ENCODE data around the gene TNS3. TPM values are rescaled to one million over a fixed set of nuclear protein-coding genes. Genes with fewer than 3 reads are reported as not detected.

The TNS3 gene
- total RNA-seq, 2 experiments from 2014 or later = 0.12 to 0.52 TPM

GRCh38 chr7:47580175-47580706 lies 1.7 kb downstream of the TNS3 start:
- no peak for DNase-seq
- peaks cover 8% of the 10 kb centered on the region for H3K4me1 Mint-ChIP-seq
- peaks cover 45% of the 10 kb centered on the region for H3K27me3 Mint-ChIP-seq
- H3K4me3 Mint-ChIP-seq = no peak overlapping the region
- H3K36me3 Mint-ChIP-seq = no peaks in the 10 kb centered on the region
- H3K9me3 Mint-ChIP-seq = peaks cover under 1% of the 10 kb centered on the region
- no peak overlapping the region for H3K27ac Mint-ChIP-seq

GRCh38 chr7:47579458-47579857 lies 2.5 kb downstream of the TNS3 start:
- H3K36me3 Mint-ChIP-seq = no peaks in the 10 kb centered on the region
- no peak for DNase-seq
- H3K4me1 Mint-ChIP-seq = peaks cover 8% of the 10 kb centered on the region
- H3K27me3 Mint-ChIP-seq = peaks cover 45% of the 10 kb centered on the region
- no peaks in the 10 kb centered on the region for H3K9me3 Mint-ChIP-seq
- no peak overlapping the region for H3K4me3 Mint-ChIP-seq
- H3K27ac Mint-ChIP-seq = no peak overlapping the region

- peaks cover 8% of the 10 kb centered on the region for H3K4me1 Mint-ChIP-seq
- H3K27me3 Mint-ChIP-seq = peaks cover 44% of the 10 kb centered on the region
- H3K27ac Mint-ChIP-seq = peak overlapping the region; percentile 52
- H3K4me3 Mint-ChIP-seq = no peak overlapping the region
- DNase-seq = no peak
- no peaks in the 10 kb centered on the region for H3K36me3 Mint-ChIP-seq
- H3K9me3 Mint-ChIP-seq = no peaks in the 10 kb centered on the region
Measured at GRCh38 chr7:47578579-47579270, 3.2 kb downstream of the TNS3 start.

- peaks cover 8% of the 10 kb centered on the region for H3K4me1 Mint-ChIP-seq
- no peak for DNase-seq
- H3K27ac Mint-ChIP-seq = no peak overlapping the region
Measured at GRCh38 chr7:47577321-47577919, 4.5 kb downstream of the TNS3 start.

GRCh38 chr7:47576866-47577306 lies 5.0 kb downstream of the TNS3 start:
- Mint-ChIP-seq H3K4me1 (peaks cover 8% of the 10 kb centered on the region), H3K27ac (no peak overlapping the region), H3K4me3 (no peak overlapping the region), H3K27me3 (peaks cover 27% of the 10 kb centered on the region), H3K36me3 (no peaks in the 10 kb centered on the region), H3K9me3 (no peaks in the 10 kb centered on the region)
- no peak for DNase-seq

More at GRCh38 chr7:47577321-47577919, 4.5 kb downstream of the TNS3 start:
- Mint-ChIP-seq H3K27me3 (peaks cover 31% of the 10 kb centered on the region), H3K4me3 (no peak overlapping the region), H3K9me3 (no peaks in the 10 kb centered on the region), H3K36me3 (no peaks in the 10 kb centered on the region)

- Mint-ChIP-seq H3K4me1 (peaks cover 9% of the 10 kb centered on the region), H3K27me3 (peaks cover 23% of the 10 kb centered on the region), H3K27ac (no peak overlapping the region), H3K36me3 (no peaks in the 10 kb centered on the region), H3K4me3 (no peak overlapping the region), H3K9me3 (no peaks in the 10 kb centered on the region)
- no peak for DNase-seq
Measured at GRCh38 chr7:47576031-47576865, 5.7 kb downstream of the TNS3 start.

GRCh38 chr7:47574482-47575329 lies 7.2 kb downstream of the TNS3 start:
- H3K27me3 Mint-ChIP-seq = peaks cover 15% of the 10 kb centered on the region
- no peak for DNase-seq
- no peak overlapping the region for H3K27ac Mint-ChIP-seq
- H3K36me3 Mint-ChIP-seq = no peaks in the 10 kb centered on the region
- peaks cover 10% of the 10 kb centered on the region for H3K4me1 Mint-ChIP-seq
- no peaks in the 10 kb centered on the region for H3K9me3 Mint-ChIP-seq
- no peak overlapping the region for H3K4me3 Mint-ChIP-seq

GRCh38 chr7:47573758-47574481 lies 8.0 kb downstream of the TNS3 start:
- Mint-ChIP-seq H3K4me3 (no peak overlapping the region), H3K27ac (no peak overlapping the region), H3K4me1 (peaks cover 8% of the 10 kb centered on the region), H3K36me3 (no peaks in the 10 kb centered on the region), H3K27me3 (peaks cover 11% of the 10 kb centered on the region), H3K9me3 (no peaks in the 10 kb centered on the region)
- no peak for DNase-seq

- no peak for DNase-seq
- Mint-ChIP-seq H3K27ac (no peak overlapping the region), H3K36me3 (no peaks in the 10 kb centered on the region), H3K9me3 (no peaks in the 10 kb centered on the region), H3K27me3 (peaks cover 10% of the 10 kb centered on the region), H3K4me3 (no peak overlapping the region), H3K4me1 (peaks cover 3% of the 10 kb centered on the region)
Measured at GRCh38 chr7:47572939-47573757, 8.8 kb downstream of the TNS3 start.

- H3K27me3 Mint-ChIP-seq = peaks cover 10% of the 10 kb centered on the region
- H3K4me3 Mint-ChIP-seq = no peak overlapping the region
- H3K27ac Mint-ChIP-seq = no peak overlapping the region
- no peaks in the 10 kb centered on the region for H3K36me3 Mint-ChIP-seq
- peaks cover 3% of the 10 kb centered on the region for H3K4me1 Mint-ChIP-seq
- DNase-seq = no peak
- H3K9me3 Mint-ChIP-seq = no peaks in the 10 kb centered on the region
Measured at GRCh38 chr7:47572094-47572445, 9.8 kb downstream of the TNS3 start.

- H3K4me1 Mint-ChIP-seq = peaks cover 3% of the 10 kb centered on the region
- no peak overlapping the region for H3K4me3 Mint-ChIP-seq
- H3K27ac Mint-ChIP-seq = no peak overlapping the region
- H3K27me3 Mint-ChIP-seq = peaks cover 10% of the 10 kb centered on the region
- no peaks in the 10 kb centered on the region for H3K36me3 Mint-ChIP-seq
- no peak for DNase-seq
- no peaks in the 10 kb centered on the region for H3K9me3 Mint-ChIP-seq
Measured at GRCh38 chr7:47571331-47572093, 10.4 kb downstream of the TNS3 start.

GRCh38 chr7:47570649-47571050 lies 11.3 kb downstream of the TNS3 start:
- H3K4me1 Mint-ChIP-seq = peaks cover 3% of the 10 kb centered on the region
- H3K27ac Mint-ChIP-seq = no peak overlapping the region
- DNase-seq = no peak
- H3K9me3 Mint-ChIP-seq = no peaks in the 10 kb centered on the region
- H3K4me3 Mint-ChIP-seq = no peak overlapping the region
- no peaks in the 10 kb centered on the region for H3K36me3 Mint-ChIP-seq
- peaks cover 10% of the 10 kb centered on the region for H3K27me3 Mint-ChIP-seq

- H3K36me3 Mint-ChIP-seq = no peaks in the 10 kb centered on the region
- no peak overlapping the region for H3K4me3 Mint-ChIP-seq
- no peak for DNase-seq
- no peaks in the 10 kb centered on the region for H3K9me3 Mint-ChIP-seq
- no peak overlapping the region for H3K27ac Mint-ChIP-seq
- H3K27me3 Mint-ChIP-seq = peaks cover 10% of the 10 kb centered on the region
- H3K4me1 Mint-ChIP-seq = peaks cover 3% of the 10 kb centered on the region
Measured at GRCh38 chr7:47568547-47568946, 13.4 kb downstream of the TNS3 start.
